KOPT-K1 (cell line): ENCODE results near the gene PLEKHO1.
"Not testable (repeated sequence)": the region's sequence is repeated elsewhere in the genome, so short reads cannot be mapped to it uniquely, and the experiment has no call there.

Experiments
- H3K27ac ChIP-seq: fragments of 200-600 bp; sonication (generic); 2 replicates; pipeline ENCODE4 v1.5.1; 2016; ENCODE audit warnings: antibody characterized with exemption, mild to moderate bottlenecking, low read depth, low read length; ENCODE audit not compliant: poor library complexity, severe bottlenecking
- H3K36me3 ChIP-seq: fragments of 200-600 bp; sonication (generic); 2 replicates; pipeline ENCODE4 v1.5.1; 2017; ENCODE audit warnings: antibody characterized with exemption, mild to moderate bottlenecking, low read length, moderate library complexity; ENCODE audit not compliant: insufficient read depth
- H3K9me3 ChIP-seq: fragments of 200-600 bp; sonication (generic); 2 replicates; pipeline ENCODE4 v1.5.1; 2017; ENCODE audit warnings: antibody characterized with exemption, low read length, mild to moderate bottlenecking; ENCODE audit not compliant: insufficient read depth, poor library complexity, severe bottlenecking

Gene PLEKHO1, protein sequence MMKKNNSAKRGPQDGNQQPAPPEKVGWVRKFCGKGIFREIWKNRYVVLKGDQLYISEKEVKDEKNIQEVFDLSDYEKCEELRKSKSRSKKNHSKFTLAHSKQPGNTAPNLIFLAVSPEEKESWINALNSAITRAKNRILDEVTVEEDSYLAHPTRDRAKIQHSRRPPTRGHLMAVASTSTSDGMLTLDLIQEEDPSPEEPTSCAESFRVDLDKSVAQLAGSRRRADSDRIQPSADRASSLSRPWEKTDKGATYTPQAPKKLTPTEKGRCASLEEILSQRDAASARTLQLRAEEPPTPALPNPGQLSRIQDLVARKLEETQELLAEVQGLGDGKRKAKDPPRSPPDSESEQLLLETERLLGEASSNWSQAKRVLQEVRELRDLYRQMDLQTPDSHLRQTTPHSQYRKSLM

GRCh38 chr1:150149271-150150132 is at the start of gene PLEKHO1:
Gene PLEKHO1 (plus strand): TSS chr1:150149916. CDS start chr1:150150258, 342 bp downstream.
- H3K36me3 ChIP-seq = peaks cover 29% of the 10 kb centered on the region
- peak within 1 kb of the TSS; percentile 100 for H3K27ac ChIP-seq
- H3K9me3 ChIP-seq = no peaks in the 10 kb centered on the region

DNA sequence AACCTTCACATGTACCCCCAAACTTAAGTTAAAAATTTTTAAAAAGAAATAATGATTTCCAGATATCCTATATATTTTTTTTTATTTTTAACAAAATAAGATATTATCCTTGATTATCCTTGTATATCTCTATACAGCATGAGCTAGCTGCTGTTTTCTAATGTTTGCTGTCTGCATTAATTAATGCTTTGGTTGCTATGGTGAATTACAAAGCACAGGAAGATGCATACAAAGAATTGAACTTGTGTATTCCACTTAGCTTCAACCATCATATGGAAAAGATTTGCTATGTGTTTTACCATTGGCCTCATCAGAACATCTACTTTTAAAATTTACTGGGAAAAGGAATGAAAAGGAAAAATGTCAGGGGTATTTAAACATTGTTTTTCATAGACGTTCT is 46.7 kb upstream of the PLEKHO1 start:
- Histone ChIP-seq H3K9me3 (no peaks in the 10 kb centered on the region), H3K27ac (no peak overlapping the region), H3K36me3 (peaks cover 40% of the 10 kb centered on the region)

DNA sequence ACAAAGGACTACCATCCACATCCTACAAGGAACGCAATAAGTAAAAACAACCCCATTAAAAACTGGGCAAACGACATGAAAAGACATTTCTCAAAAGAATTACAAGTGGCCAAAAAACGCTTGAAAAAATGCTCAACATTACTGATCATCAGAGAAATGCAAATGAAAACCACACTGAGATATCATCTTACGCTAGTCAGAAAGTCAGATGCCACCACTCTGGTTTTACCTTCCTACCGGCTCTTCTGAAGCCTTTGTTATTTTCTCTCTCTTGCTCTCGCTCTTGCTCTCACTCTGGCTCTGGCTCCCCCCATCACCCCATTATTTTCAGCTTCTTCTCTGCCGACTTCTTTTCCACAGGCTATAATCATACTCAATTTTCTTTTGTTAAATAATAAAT is 43.4 kb upstream of the PLEKHO1 start:
- H3K9me3 ChIP-seq = no peaks in the 10 kb centered on the region
- peak overlapping the region; percentile 78 for H3K27ac ChIP-seq
- H3K36me3 ChIP-seq = peaks cover 14% of the 10 kb centered on the region; the same call in 1 of the 2 replicates

- peaks cover 8% of the 10 kb centered on the region for H3K9me3 ChIP-seq
- peak overlapping the region; percentile 68 for H3K27ac ChIP-seq
- H3K36me3 ChIP-seq = peaks cover 27% of the 10 kb centered on the region
These were observed 40.1 kb upstream of the PLEKHO1 start for GRCh38 chr1:150109586-150109985.

DNA sequence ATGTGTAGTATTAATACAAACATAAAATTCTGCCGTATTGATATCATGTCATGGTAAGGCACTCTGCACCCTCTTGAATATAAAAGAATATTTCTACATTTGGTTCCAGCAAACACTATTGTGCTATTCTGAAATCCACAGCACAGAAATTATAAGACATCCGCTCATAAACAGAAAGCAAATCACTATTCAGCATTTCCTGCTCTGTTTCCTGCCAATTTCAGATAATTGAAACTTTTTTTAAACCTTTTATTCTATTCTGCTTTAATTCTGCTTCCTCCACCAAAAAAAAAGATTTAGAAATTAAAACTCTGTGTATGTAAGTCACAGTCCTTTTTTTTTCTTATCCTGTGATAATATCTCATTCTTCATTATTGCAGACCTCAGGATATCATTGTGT is 39.6 kb upstream of the PLEKHO1 start:
- peaks cover 13% of the 10 kb centered on the region for H3K9me3 ChIP-seq
- H3K27ac ChIP-seq = peak overlapping the region; percentile 68
- peaks cover 27% of the 10 kb centered on the region for H3K36me3 ChIP-seq

GRCh38 chr1:150111670-150112069 is 38.0 kb upstream of the PLEKHO1 start:
- peaks cover 23% of the 10 kb centered on the region for H3K9me3 ChIP-seq
- peaks cover 36% of the 10 kb centered on the region for H3K36me3 ChIP-seq
- peak overlapping the region; percentile 68 for H3K27ac ChIP-seq

- Histone ChIP-seq H3K9me3 (peaks cover 23% of the 10 kb centered on the region), H3K36me3 (peaks cover 41% of the 10 kb centered on the region), H3K27ac (no peak overlapping the region)
These were observed 34.6 kb upstream of the PLEKHO1 start for GRCh38 chr1:150115121-150115520.

- H3K36me3 ChIP-seq = peaks cover 41% of the 10 kb centered on the region
- H3K27ac ChIP-seq = no peak overlapping the region
- H3K9me3 ChIP-seq = peaks cover 23% of the 10 kb centered on the region
These were observed 31.0 kb upstream of the PLEKHO1 start for GRCh38 chr1:150118716-150119115.

DNA sequence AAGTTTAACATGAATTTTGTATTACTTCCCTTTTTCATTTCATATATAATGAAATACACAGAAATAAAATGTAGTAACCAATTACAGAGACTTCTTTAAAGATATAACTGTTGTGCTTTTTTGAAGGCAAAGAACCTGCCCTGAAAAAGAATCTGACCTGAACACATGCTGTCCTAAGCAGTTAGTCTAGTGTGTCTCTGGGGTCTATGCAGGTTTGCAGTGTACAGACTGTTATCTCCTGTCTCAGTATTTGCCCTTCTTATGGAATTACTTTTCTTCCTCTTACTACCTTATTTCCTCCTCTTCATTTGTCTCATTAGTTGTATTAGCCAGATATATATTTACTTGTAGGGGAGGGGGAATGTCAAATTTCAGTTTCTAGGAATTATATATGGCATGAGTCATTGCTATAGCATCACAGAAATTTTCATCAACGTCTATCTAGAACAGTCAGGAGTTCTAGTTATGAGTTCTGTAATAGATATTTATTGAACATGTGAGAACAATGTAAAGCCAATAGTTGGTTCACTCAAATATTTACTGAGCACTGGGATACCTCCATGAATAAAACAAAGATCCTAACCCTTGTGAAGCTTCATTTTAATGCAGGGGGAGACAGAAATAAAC is 28.4 kb upstream of the PLEKHO1 start:
- peaks cover 18% of the 10 kb centered on the region for H3K36me3 ChIP-seq
- H3K27ac ChIP-seq = no peak overlapping the region
- H3K9me3 ChIP-seq = no peaks in the 10 kb centered on the region

- no peak overlapping the region for H3K27ac ChIP-seq
- peaks cover 17% of the 10 kb centered on the region for H3K36me3 ChIP-seq
- H3K9me3 ChIP-seq = no peaks in the 10 kb centered on the region
These were observed 22.9 kb upstream of the PLEKHO1 start for GRCh38 chr1:150126811-150127210.

DNA sequence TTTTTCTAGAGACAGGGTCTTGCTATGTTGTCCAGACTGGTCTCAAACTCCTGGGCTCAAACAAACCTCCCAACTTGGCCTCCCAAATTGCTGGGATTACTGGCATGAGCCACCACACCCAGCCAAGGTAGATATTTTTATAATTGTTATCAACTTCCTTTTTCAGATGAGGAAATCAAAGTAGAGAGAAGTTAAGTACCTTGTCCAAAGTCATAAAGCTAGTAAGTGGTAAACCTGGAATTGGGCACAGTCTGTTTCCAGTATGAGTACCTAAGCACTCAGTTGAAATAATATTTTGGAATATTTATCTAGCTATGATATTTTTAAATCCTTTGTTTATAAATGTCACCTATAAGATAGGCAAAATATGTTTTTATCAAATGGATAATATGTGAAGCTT is 22.3 kb upstream of the PLEKHO1 start:
- no peak overlapping the region for H3K27ac ChIP-seq

GRCh38 chr1:150127868-150128267 is 21.8 kb upstream of the PLEKHO1 start:
- Histone ChIP-seq H3K36me3 (peaks cover 7% of the 10 kb centered on the region), H3K9me3 (no peaks in the 10 kb centered on the region), H3K27ac (no peak overlapping the region)

More for the DNA sequence above, 22.3 kb upstream of the PLEKHO1 start:
- no peaks in the 10 kb centered on the region for H3K9me3 ChIP-seq
- H3K36me3 ChIP-seq = peaks cover 11% of the 10 kb centered on the region

DNA sequence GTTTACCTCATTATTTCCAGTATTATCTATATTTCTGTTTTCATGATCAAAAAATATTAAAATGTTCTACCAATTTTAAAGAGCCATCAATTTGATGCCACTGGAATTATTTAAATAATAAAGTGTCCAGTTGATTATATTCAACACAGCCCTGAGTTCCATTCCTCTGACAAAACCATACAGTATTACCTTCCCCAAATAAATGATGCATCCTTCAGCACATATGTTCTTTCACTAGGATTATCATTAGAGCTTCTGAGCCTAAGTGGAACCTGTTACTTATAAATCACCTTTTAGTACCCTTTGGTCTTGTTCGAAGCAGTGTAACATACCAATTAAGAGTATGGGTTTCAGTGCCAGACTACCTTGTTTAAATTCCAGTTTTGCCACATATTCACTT is 17.3 kb upstream of the PLEKHO1 start:
- Histone ChIP-seq H3K27ac (no peak overlapping the region), H3K9me3 (no peaks in the 10 kb centered on the region), H3K36me3 (peaks cover 5% of the 10 kb centered on the region)

- Histone ChIP-seq H3K27ac (no peak overlapping the region), H3K9me3 (no peaks in the 10 kb centered on the region), H3K36me3 (no peaks in the 10 kb centered on the region; the same call in 1 of the 2 replicates)
These were observed 15.2 kb upstream of the PLEKHO1 start for GRCh38 chr1:150134537-150134936.

DNA sequence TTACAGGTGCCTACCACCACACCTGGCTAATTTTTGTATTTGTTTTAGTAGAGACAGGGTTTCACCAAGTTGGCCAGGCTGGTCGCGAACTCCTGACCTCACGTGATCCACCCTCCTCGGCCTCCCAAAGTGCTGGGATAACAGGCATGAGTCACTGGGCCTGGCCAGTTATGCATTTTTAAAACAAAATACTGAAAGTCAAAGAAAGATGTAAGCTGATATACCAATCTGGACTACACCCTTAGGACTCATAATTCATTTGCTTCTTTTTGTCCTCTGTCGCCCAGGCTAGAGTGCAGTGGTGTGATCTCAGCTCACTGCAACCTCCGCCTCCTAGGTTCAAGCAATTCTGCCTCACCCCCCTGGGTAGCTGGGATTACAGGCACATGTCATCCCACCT is 14.3 kb upstream of the PLEKHO1 start:
- H3K36me3 ChIP-seq, H3K27ac ChIP-seq, H3K9me3 ChIP-seq: not testable (repeated sequence)
